Neural progenitor cell (in vitro differentiated cells): Measurements from ENCODE around the gene ZBTB42.

Experiments used
- EZH2 ChIP-seq: fragments of 200-600 bp; sonication (generic); IDR thresholded peaks from 2 replicates; pipeline ENCODE4 v1.6.1; 2017; ENCODE audit warnings: antibody characterized with exemption, mild to moderate bottlenecking, moderate library complexity
- TF ChIP-seq, protein P1 (sequence below): fragments of 200-600 bp; sonication (generic); IDR thresholded peaks from 2 replicates; pipeline ENCODE4 v1.5.1; 2017; ENCODE audit warnings: antibody characterized with exemption, mild to moderate bottlenecking

DNA sequence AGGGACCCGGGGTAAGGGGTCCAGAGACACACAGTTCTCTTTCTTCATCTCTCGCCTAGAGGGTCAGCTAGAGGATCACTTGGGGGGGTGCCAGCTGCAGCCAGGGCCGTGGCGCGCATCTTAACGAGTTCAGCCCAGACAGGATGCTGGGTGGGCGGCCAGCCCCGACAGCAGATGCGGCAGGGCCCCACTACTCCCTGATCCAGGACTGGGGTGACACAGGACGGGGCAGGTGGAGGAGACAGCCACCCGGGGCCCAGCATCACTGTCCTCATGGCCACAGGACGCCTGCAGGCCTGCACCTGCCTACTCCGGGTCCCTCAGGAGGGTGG lies 18.1 kb upstream of the ZBTB42 start:
- TF ChIP-seq, protein P1, sequence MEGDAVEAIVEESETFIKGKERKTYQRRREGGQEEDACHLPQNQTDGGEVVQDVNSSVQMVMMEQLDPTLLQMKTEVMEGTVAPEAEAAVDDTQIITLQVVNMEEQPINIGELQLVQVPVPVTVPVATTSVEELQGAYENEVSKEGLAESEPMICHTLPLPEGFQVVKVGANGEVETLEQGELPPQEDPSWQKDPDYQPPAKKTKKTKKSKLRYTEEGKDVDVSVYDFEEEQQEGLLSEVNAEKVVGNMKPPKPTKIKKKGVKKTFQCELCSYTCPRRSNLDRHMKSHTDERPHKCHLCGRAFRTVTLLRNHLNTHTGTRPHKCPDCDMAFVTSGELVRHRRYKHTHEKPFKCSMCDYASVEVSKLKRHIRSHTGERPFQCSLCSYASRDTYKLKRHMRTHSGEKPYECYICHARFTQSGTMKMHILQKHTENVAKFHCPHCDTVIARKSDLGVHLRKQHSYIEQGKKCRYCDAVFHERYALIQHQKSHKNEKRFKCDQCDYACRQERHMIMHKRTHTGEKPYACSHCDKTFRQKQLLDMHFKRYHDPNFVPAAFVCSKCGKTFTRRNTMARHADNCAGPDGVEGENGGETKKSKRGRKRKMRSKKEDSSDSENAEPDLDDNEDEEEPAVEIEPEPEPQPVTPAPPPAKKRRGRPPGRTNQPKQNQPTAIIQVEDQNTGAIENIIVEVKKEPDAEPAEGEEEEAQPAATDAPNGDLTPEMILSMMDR: no peak
- no peak for TF ChIP-seq EZH2
